ENCODE results near the gene COL5A1.

Gene COL5A1

GRCh38 chr9:134601764-134602163 lies 39.8 kb upstream of the COL5A1 start:
- no peak for TF ChIP-seq CTCF (IDR thresholded peaks at IDR 0.05; ENCODE audit: control insufficient read depth, insufficient read depth, low read depth, low read length, missing control alignments)
- no peak overlapping the region for H3K4me3 ChIP-seq (ENCODE audit: control insufficient read depth, low read depth, low read length)
- no peak for DNase-seq (ENCODE audit: low read depth)

GRCh38 chr9:134602547-134603362 lies 38.8 kb upstream of the COL5A1 start:
- DNase-seq (ENCODE audit: low read depth) = peak; percentile 98
- no peak for TF ChIP-seq CTCF (IDR thresholded peaks at IDR 0.05; ENCODE audit: control insufficient read depth, insufficient read depth, low read depth, low read length, missing control alignments)
- H3K4me3 ChIP-seq (ENCODE audit: control insufficient read depth, low read depth, low read length) = peak overlapping the region; percentile 3; the same call in 1 of the 2 replicates

GRCh38 chr9:134604834-134605233 lies 36.8 kb upstream of the COL5A1 start:
- DNase-seq (ENCODE audit: low read depth) = no peak
- no peak overlapping the region for H3K4me3 ChIP-seq (ENCODE audit: control insufficient read depth, low read depth, low read length)
- no peak for TF ChIP-seq CTCF (IDR thresholded peaks at IDR 0.05; ENCODE audit: control insufficient read depth, insufficient read depth, low read depth, low read length, missing control alignments)

- DNase-seq (ENCODE audit: low read depth) = no peak
- H3K4me3 ChIP-seq (ENCODE audit: control insufficient read depth, low read depth, low read length) = no peak overlapping the region
- TF ChIP-seq CTCF (IDR thresholded peaks at IDR 0.05; ENCODE audit: control insufficient read depth, insufficient read depth, low read depth, low read length, missing control alignments) = no peak
Measured at GRCh38 chr9:134605351-134605965, 36.1 kb upstream of the COL5A1 start.

- no peak overlapping the region for H3K4me3 ChIP-seq (ENCODE audit: control insufficient read depth, low read depth, low read length)
- no peak for TF ChIP-seq CTCF (IDR thresholded peaks at IDR 0.05; ENCODE audit: control insufficient read depth, insufficient read depth, low read depth, low read length, missing control alignments)
- no peak for DNase-seq (ENCODE audit: low read depth)
Measured at GRCh38 chr9:134605966-134606357, 35.6 kb upstream of the COL5A1 start.

- no peak for DNase-seq (ENCODE audit: low read depth)
- TF ChIP-seq CTCF (IDR thresholded peaks at IDR 0.05; ENCODE audit: control insufficient read depth, insufficient read depth, low read depth, low read length, missing control alignments) = no peak
- H3K4me3 ChIP-seq (ENCODE audit: control insufficient read depth, low read depth, low read length) = no peak overlapping the region
Measured at GRCh38 chr9:134606951-134607731, 34.5 kb upstream of the COL5A1 start.
